ENCODE results near the gene TSPAN15.
"Not testable (repeated sequence)": the region's sequence is repeated elsewhere in the genome, so short reads cannot be mapped to it uniquely, and the experiment has no call there.

Gene TSPAN15

DNA sequence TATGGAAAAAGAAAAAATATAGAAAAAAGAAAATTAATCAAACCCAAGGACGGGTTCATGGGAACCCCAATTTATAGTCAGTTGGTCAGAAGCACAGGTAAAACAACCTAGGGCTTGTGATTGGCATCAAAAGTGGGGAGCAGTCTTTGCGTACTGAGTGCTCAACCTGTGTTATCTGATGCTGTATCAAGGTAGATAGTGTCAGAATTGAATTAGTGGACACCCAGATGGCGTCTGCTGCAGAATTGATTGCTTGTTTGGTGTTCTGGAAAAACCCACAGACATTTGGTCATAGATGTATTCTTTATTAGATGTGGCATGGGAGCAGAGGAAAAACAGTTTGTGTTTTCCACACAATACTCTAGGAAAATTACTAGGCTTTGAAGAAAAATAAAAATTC is 82.4 kb downstream of the TSPAN15 start:
- no peak overlapping the region for H3K4me3 ChIP-seq (ENCODE audit: low read depth, low read length)

- not testable (repeated sequence) for H3K4me3 ChIP-seq (ENCODE audit: low read depth, low read length)
These were observed 85.3 kb downstream of the TSPAN15 start for GRCh38 chr10:69536521-69536920.

- H3K4me3 ChIP-seq (ENCODE audit: low read depth, low read length): no peak overlapping the region
These were observed 86.2 kb downstream of the TSPAN15 start for GRCh38 chr10:69537449-69537848.

DNA sequence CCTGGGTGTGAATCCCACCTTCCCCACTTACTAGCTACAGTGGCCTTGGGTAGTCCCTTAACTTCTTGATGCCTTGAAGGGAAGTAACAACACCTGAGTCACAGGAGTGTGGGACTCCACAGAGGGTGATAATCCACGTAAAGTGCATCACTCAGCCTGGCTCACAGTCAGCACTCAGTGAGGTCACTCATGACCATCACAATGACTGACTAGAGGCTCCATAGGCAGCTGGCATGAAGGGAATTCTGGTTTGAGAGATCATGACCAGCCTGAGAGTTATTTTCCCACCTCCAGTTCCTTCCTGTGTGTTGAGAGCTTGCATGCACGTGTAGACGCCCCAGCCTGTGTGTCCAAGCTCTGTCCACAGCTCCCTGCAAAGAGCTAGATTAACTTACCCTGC is 87.2 kb downstream of the TSPAN15 start:
- no peak overlapping the region for H3K4me3 ChIP-seq (ENCODE audit: low read depth, low read length)

- no peak overlapping the region for H3K4me3 ChIP-seq (ENCODE audit: low read depth, low read length)
These were observed 90.2 kb downstream of the TSPAN15 start for GRCh38 chr10:69541463-69541862.

GRCh38 chr10:69549959-69550358 is 98.7 kb downstream of the TSPAN15 start:
- no peak overlapping the region for H3K4me3 ChIP-seq (ENCODE audit: low read depth, low read length)

DNA sequence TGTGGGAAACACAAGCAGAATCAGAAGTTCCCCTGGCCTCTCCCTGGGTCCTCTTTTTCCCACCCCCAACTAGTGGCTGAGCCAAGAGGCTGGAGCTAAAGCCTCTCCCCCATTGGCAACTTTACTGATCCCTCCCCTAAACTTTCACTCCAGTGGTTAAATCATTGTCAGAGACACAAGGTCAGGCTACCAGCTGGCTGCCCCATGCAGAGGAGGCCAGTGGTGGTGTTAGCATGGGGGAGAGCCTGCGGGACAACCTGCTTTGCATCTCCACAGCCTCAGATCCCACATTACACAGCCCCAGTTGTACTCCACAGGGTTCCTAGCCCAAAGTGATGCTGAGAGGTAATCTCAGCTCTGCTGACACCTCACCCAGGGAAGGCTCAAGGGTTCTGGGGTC is 101.0 kb downstream of the TSPAN15 start:
- H3K4me3 ChIP-seq (ENCODE audit: low read depth, low read length): no peak overlapping the region

DNA sequence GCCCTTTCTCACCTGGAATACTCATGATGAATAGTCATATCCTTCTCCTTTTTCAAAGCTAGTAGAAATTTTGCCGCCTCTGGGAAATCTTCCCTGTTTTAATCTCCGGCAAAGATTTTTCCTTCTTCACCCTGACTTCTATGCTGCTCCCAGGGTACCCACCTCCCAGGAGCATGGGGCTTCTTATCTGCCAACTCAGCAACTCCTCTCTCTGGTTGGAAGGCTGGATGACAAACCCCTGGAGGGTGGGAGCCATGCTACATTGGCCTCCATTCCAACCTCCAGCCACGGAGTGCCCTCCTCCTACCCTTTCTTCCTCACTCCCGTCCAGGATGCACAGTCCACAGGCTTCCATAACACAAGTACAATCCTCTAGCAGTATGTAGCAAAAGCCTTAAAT is 102.1 kb downstream of the TSPAN15 start:
- H3K4me3 ChIP-seq (ENCODE audit: low read depth, low read length): no peak overlapping the region

DNA sequence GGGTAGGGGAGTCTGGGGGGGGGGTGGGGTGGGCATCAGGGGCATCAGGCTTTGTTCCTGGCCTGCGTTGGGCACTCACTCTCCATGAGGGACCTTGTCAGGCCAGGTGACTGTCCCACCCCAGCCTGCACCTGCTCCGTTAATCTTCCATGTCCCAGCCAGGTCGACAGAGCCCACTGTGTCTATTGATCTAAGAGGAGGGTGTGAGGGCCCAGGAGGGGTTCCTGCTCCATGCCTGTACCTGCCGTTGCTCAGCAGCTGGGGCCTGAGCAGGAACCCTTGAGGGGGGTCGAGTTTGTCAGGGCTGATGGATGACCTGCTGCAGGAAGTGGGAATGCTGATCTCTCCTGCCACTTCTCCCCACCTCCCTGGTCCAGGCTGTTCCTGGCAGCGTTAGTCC is 103.3 kb downstream of the TSPAN15 start:
- H3K4me3 ChIP-seq (ENCODE audit: low read depth, low read length): no peak overlapping the region

Measured in iPS-11a (cell line).